Stimulated activated CD8-positive, alpha-beta memory T cell treated with anti-CD3 and anti-CD28 coated beads, Interleukin-7, amount 100 ng/mL, for 1 hour (primary cell): ENCODE results near the gene SPTB.
"Not testable (repeated sequence)": the region's sequence is repeated elsewhere in the genome, so short reads cannot be mapped to it uniquely, and the experiment has no call there.

Experiments
- DNase-seq, 2 donors: peaks; one replicate each; pipeline ENCODE4 v3.0.0-alpha.2; 2020; ENCODE audit warnings: low read depth in 2 of 2

Gene SPTB

GRCh38 chr14:64879635-64880220, at the start of gene SPTB:
TSS of gene SPTB (minus strand) at chr14:64879907. CDS start at chr14:64823094, 56,813 bp downstream.
- peak; percentile 23 to 24 for DNase-seq

GRCh38 chr14:64929014-64929359, 49.3 kb upstream of the SPTB start:
- DNase-seq, result no peak

- DNase-seq, result no peak
These were observed 48.7 kb upstream of the SPTB start for GRCh38 chr14:64928239-64929013.

GRCh38 chr14:64927031-64927430, 47.3 kb upstream of the SPTB start:
- no peak for DNase-seq

GRCh38 chr14:64926398-64926995, 46.8 kb upstream of the SPTB start:
- no peak for DNase-seq

- DNase-seq, result no peak
These were observed 43.3 kb upstream of the SPTB start for GRCh38 chr14:64923015-64923414.

GRCh38 chr14:64920465-64920864, 40.8 kb upstream of the SPTB start:
- DNase-seq, result no peak

- DNase-seq, result no peak
These were observed 39.9 kb upstream of the SPTB start for GRCh38 chr14:64919618-64920017.

GRCh38 chr14:64919215-64919614, 39.5 kb upstream of the SPTB start:
- DNase-seq, result no peak

GRCh38 chr14:64918216-64918615, 38.5 kb upstream of the SPTB start:
- no peak for DNase-seq

GRCh38 chr14:64915797-64916196, 36.1 kb upstream of the SPTB start:
- no peak for DNase-seq

- no peak for DNase-seq
These were observed 35.3 kb upstream of the SPTB start for GRCh38 chr14:64915029-64915424.

- peak; percentile 88 to 94 for DNase-seq
These were observed 34.7 kb upstream of the SPTB start, which contains the start of gene CHURC1 for GRCh38 chr14:64914237-64915028. TSS of gene CHURC1 (plus strand) at chr14:64914455. CDS start at chr14:64914496, 41 bp downstream.

- DNase-seq, result not testable (repeated sequence)
These were observed 33.8 kb upstream of the SPTB start for GRCh38 chr14:64913477-64913876.

- no peak for DNase-seq
These were observed 32.6 kb upstream of the SPTB start for GRCh38 chr14:64912261-64912660.

GRCh38 chr14:64910847-64911495, 31.3 kb upstream of the SPTB start:
- no peak for DNase-seq

GRCh38 chr14:64906022-64906421, 26.3 kb upstream of the SPTB start:
- no peak for DNase-seq

- no peak for DNase-seq
These were observed 20.3 kb upstream of the SPTB start for GRCh38 chr14:64899958-64900357.

- DNase-seq, result no peak
These were observed 12.2 kb upstream of the SPTB start for GRCh38 chr14:64891839-64892375.

GRCh38 chr14:64891173-64891838, 11.6 kb upstream of the SPTB start:
- no peak for DNase-seq

GRCh38 chr14:64889352-64889751, 9.6 kb upstream of the SPTB start:
- no peak for DNase-seq
